HEK293 (cell line): ENCODE data around the gene KATNB1.

Source experiments
- CTCF ChIA-PET: fragments of 350-600 bp; formaldehyde crosslinking; extraction: SDS; loops from one replicate; lab custom pipeline; 2021; ENCODE audit warnings: antibody characterized with exemption; lab: Yijun Ruan, JAX
- POLR2A ChIA-PET: fragments of 300-600 bp; formaldehyde crosslinking; extraction: SDS; loops from one replicate; lab custom pipeline; 2020; ENCODE audit warnings: antibody characterized with exemption, inconsistent platforms; lab: Yijun Ruan, JAX
- H3K27ac ChIP-seq: fragments of 200-500 bp; sonication (Bioruptor generic); 2 replicates; pipeline ENCODE4 v1.5.1; 2014; ENCODE audit warnings: low read depth, low read length, control low read depth, inconsistent platforms; ENCODE audit errors: extremely low read depth
- H3K36me3 ChIP-seq, 2 experiments: fragments of 200-500 bp in 1 of 2; sonication (Bioruptor generic) in 1 of 2; 1 replicate in 1 of 2; 2 replicates in 1 of 2; pipeline ENCODE4 v1.5.1; 2014 to 2017; ENCODE audit warnings: inconsistent platforms in 2 of 2, low read length in 2 of 2; ENCODE audit not compliant: control insufficient read depth in 2 of 2, insufficient read depth in 1 of 2
- H3K4me1 ChIP-seq: fragments of 200-500 bp; sonication (Bioruptor generic); 2 replicates; pipeline ENCODE4 v1.5.1; 2014; ENCODE audit warnings: mild to moderate bottlenecking, low read length, inconsistent platforms; ENCODE audit not compliant: control insufficient read depth, insufficient read depth
- H3K4me3 ChIP-seq: 2 replicates; pipeline ENCODE4 v1.5.1; 2011; ENCODE audit warnings: low read depth, mild to moderate bottlenecking, control low read depth, low read length, moderate library complexity
- H3K9me3 ChIP-seq: fragments of 200-500 bp; sonication (Bioruptor generic); 2 replicates; pipeline ENCODE4 v1.5.1; 2014; ENCODE audit warnings: low read depth, low read length, inconsistent platforms; ENCODE audit not compliant: control insufficient read depth, insufficient read depth
- AEBP2 ChIP-seq: fragments of 450-650 bp; formaldehyde crosslinking; IDR thresholded peaks from 2 replicates; pipeline ENCODE4 v1.5.1; 2016; ENCODE audit warnings: missing biosample characterization, missing genetic modification characterization, borderline replicate concordance
- BCL6B ChIP-seq: fragments of 450-650 bp; formaldehyde crosslinking; IDR thresholded peaks from 2 replicates; pipeline ENCODE4 v1.5.1; 2017; ENCODE audit warnings: missing biosample characterization, missing genetic modification characterization
- MYNN ChIP-seq: fragments of 450-650 bp; formaldehyde crosslinking; IDR thresholded peaks from 2 replicates; pipeline ENCODE4 v1.5.1; 2016; ENCODE audit warnings: missing biosample characterization, missing genetic modification characterization, borderline replicate concordance
- SETDB1 ChIP-seq: IDR thresholded peaks from one replicate; pipeline ENCODE4 v1.6.1; 2017; ENCODE audit warnings: mild to moderate bottlenecking, low read length, moderate library complexity, mixed read lengths; ENCODE audit not compliant: insufficient read length
- SP2 ChIP-seq: fragments of 450-650 bp; formaldehyde crosslinking; IDR thresholded peaks from 2 replicates; pipeline ENCODE4 v1.5.1; 2016; ENCODE audit warnings: missing biosample characterization, missing genetic modification characterization
- ZBTB17 ChIP-seq: fragments of 450-650 bp; formaldehyde crosslinking; IDR thresholded peaks from 2 replicates; pipeline ENCODE4 v1.5.1; 2016; ENCODE audit warnings: missing biosample characterization, missing genetic modification characterization
- ZBTB44 ChIP-seq: fragments of 450-650 bp; IDR thresholded peaks from 2 replicates; pipeline ENCODE4 v1.5.1; 2018; ENCODE audit warnings: missing biosample characterization, mild to moderate bottlenecking, missing genetic modification characterization
- ZFP3 ChIP-seq: fragments of 450-650 bp; formaldehyde crosslinking; IDR thresholded peaks from 2 replicates; pipeline ENCODE4 v1.5.1; 2016; ENCODE audit warnings: low read depth, missing biosample characterization, missing genetic modification characterization
- ZNF121 ChIP-seq: fragments of 450-650 bp; formaldehyde crosslinking; IDR thresholded peaks from 2 replicates; pipeline ENCODE4 v1.5.1; 2016; ENCODE audit warnings: missing biosample characterization, missing genetic modification characterization
- ZNF19 ChIP-seq: fragments of 450-650 bp; formaldehyde crosslinking; IDR thresholded peaks from 2 replicates; pipeline ENCODE4; 2016; ENCODE audit warnings: missing biosample characterization, missing genetic modification characterization, low read depth
- ZNF214 ChIP-seq: fragments of 450-650 bp; formaldehyde crosslinking; IDR thresholded peaks from 2 replicates; pipeline ENCODE4 v1.5.1; 2017; ENCODE audit warnings: missing biosample characterization, mild to moderate bottlenecking, missing genetic modification characterization, borderline replicate concordance
- ZNF280D ChIP-seq: fragments of 450-650 bp; formaldehyde crosslinking; IDR thresholded peaks from 2 replicates; pipeline ENCODE4 v1.5.1; 2016; ENCODE audit warnings: missing biosample characterization, missing genetic modification characterization
- ZNF561 ChIP-seq: fragments of 450-650 bp; IDR thresholded peaks from 2 replicates; pipeline ENCODE4 v1.5.1; 2018; ENCODE audit warnings: missing biosample characterization, missing genetic modification characterization, borderline replicate concordance
- ZNF600 ChIP-seq: fragments of 450-650 bp; formaldehyde crosslinking; IDR thresholded peaks from 2 replicates; pipeline ENCODE4 v1.5.1; 2016; ENCODE audit warnings: missing biosample characterization, missing genetic modification characterization
- ZNF639 ChIP-seq: fragments of 450-650 bp; formaldehyde crosslinking; IDR thresholded peaks from 2 replicates; pipeline ENCODE4 v1.5.1; 2016; ENCODE audit warnings: missing biosample characterization, missing genetic modification characterization
- ZNF654 ChIP-seq: fragments of 450-650 bp; formaldehyde crosslinking; IDR thresholded peaks from 2 replicates; pipeline ENCODE4 v1.5.1; 2016; ENCODE audit warnings: low read depth, missing biosample characterization, missing genetic modification characterization
- ZNF660 ChIP-seq: fragments of 450-650 bp; IDR thresholded peaks from 2 replicates; pipeline ENCODE4 v1.5.1; 2018; ENCODE audit warnings: missing biosample characterization, mild to moderate bottlenecking, missing genetic modification characterization
- ZNF707 ChIP-seq: fragments of 450-650 bp; formaldehyde crosslinking; IDR thresholded peaks from 2 replicates; pipeline ENCODE4 v1.5.1; 2016; ENCODE audit warnings: missing biosample characterization, missing genetic modification characterization
- ZNF776 ChIP-seq: fragments of 450-650 bp; formaldehyde crosslinking; IDR thresholded peaks from 2 replicates; pipeline ENCODE4 v1.5.0; 2017; ENCODE audit warnings: missing biosample characterization, missing genetic modification characterization, borderline replicate concordance
- ZSCAN16 ChIP-seq: fragments of 450-650 bp; formaldehyde crosslinking; IDR thresholded peaks from 2 replicates; pipeline ENCODE4 v1.5.1; 2016; ENCODE audit warnings: missing biosample characterization, missing genetic modification characterization
- ZSCAN4 ChIP-seq: fragments of 450-650 bp; formaldehyde crosslinking; IDR thresholded peaks from 2 replicates; pipeline ENCODE4 v1.5.1; 2017; ENCODE audit warnings: missing biosample characterization, missing genetic modification characterization
- TF ChIP-seq, protein P1 (sequence below): fragments of 450-650 bp; formaldehyde crosslinking; IDR thresholded peaks from 2 replicates; pipeline ENCODE4 v1.5.1; 2016; ENCODE audit warnings: missing biosample characterization, missing genetic modification characterization

KATNB1 gene

GRCh38 chr16:57794849-57795430 lies 59.4 kb downstream of the KATNB1 start:
- ChIA-PET CTCF (interaction anchor here (0.7 to 2.9 kb wide), 11 partner anchors 12 to 149 kb away, joined by 3 to 25 read pairs (median 4); no protein-coding TSS in a partner anchor), POLR2A (interaction anchor here (0.5 to 1.5 kb wide), 2 partner anchors 12 to 71 kb away, joined by 3 read pairs; no protein-coding TSS in a partner anchor)
- Histone ChIP-seq H3K27ac (no peak overlapping the region), H3K9me3 (no peaks in the 10 kb centered on the region), H3K4me1 (no peaks in the 10 kb centered on the region), H3K36me3 (peaks cover 0 to 11% of the 10 kb centered on the region in 2 experiments; a peak in 2 of 3 replicates), H3K4me3 (no peak overlapping the region)
- TF ChIP-seq ZNF660 (tag by site-specific recombination) (no peak), ZNF561 (tag by site-specific recombination) (no peak), ZBTB17 (tag by site-specific recombination) (no peak), BCL6B (tag by site-specific recombination) (no peak), ZNF121 (tag by site-specific recombination) (no peak), ZNF776 (tag by site-specific recombination) (no peak), ZBTB44 (tag by site-specific recombination) (no peak), ZNF639 (tag by site-specific recombination) (no peak), ZNF214 (tag by site-specific recombination) (no peak), MYNN (tag by site-specific recombination) (no peak), SETDB1 (no peak), AEBP2 (tag by site-specific recombination) (no peak), ZSCAN4 (tag by site-specific recombination) (no peak), ZSCAN16 (tag by site-specific recombination) (no peak), ZFP3 (tag by site-specific recombination) (no peak), ZNF19 (tag by site-specific recombination) (no peak), ZNF654 (no peak)

DNA sequence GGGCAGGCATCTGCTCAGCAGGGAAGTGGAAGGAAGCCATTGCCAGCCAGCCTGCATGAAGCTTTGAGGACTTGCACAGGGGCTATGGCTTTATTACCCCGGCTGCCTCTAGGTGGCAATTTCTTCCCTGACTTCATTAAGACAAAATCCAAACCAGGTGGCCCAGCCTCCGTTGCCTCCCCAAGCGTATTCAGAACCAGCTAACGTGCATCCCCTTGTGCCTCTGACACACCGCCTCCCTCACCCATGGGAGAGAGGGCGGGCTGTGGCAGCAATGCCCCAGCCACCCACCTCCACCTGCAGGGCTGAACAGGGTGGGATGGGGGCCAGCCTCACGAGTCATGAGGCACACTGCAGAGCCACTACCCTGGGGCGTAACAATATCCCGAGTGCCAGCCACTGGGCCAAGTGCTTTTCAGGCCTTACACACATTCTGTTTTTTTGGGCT lies 59.9 kb downstream of the KATNB1 start:
- Histone ChIP-seq H3K9me3 (no peaks in the 10 kb centered on the region), H3K4me3 (no peak overlapping the region), H3K4me1 (no peaks in the 10 kb centered on the region), H3K36me3 (peaks cover 0 to 11% of the 10 kb centered on the region in 2 experiments; a peak in 2 of 3 replicates), H3K27ac (no peak overlapping the region)
- CTCF ChIA-PET: interaction anchor here (1.1 to 2.9 kb wide), 8 partner anchors 12 to 87 kb away, joined by 3 to 25 read pairs (median 4); no protein-coding TSS in a partner anchor
- POLR2A ChIA-PET: interaction anchor here (0.5 to 1.5 kb wide), 2 partner anchors 11 to 71 kb away, joined by 3 read pairs; no protein-coding TSS in a partner anchor
- TF ChIP-seq, protein P1, sequence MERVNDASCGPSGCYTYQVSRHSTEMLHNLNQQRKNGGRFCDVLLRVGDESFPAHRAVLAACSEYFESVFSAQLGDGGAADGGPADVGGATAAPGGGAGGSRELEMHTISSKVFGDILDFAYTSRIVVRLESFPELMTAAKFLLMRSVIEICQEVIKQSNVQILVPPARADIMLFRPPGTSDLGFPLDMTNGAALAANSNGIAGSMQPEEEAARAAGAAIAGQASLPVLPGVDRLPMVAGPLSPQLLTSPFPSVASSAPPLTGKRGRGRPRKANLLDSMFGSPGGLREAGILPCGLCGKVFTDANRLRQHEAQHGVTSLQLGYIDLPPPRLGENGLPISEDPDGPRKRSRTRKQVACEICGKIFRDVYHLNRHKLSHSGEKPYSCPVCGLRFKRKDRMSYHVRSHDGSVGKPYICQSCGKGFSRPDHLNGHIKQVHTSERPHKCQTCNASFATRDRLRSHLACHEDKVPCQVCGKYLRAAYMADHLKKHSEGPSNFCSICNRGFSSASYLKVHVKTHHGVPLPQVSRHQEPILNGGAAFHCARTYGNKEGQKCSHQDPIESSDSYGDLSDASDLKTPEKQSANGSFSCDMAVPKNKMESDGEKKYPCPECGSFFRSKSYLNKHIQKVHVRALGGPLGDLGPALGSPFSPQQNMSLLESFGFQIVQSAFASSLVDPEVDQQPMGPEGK (tag by site-specific recombination): peak; percentile 60; the same call in 1 of the 2 replicates
- no peak for TF ChIP-seq ZNF707 (tag by site-specific recombination)
- TF ChIP-seq ZNF280D (tag by site-specific recombination): no peak
- peak; percentile 28 for TF ChIP-seq SP2 (tag by site-specific recombination)
- TF ChIP-seq ZNF600 (tag by site-specific recombination): peak; percentile 72
